Gastrocnemius medialis (tissue), 4 donors: Measurements from ENCODE around the gene RPAP3. TPM values are rescaled to one million over a fixed set of nuclear protein-coding genes. Genes with fewer than 3 reads are reported as not detected.
"Not testable (repeated sequence)": the region's sequence is repeated elsewhere in the genome, so short reads cannot be mapped to it uniquely, and the experiment has no call there.

ENCODE experiments used
- ATAC-seq, 2 donors: fragments of 150-250 bp; one replicate each; pipeline ENCODE4 v1.9.1; 2016
- DNase-seq, 2 donors: peaks; one replicate each; pipeline ENCODE4 v3.0.0-alpha.2; 2019
- H3K27ac ChIP-seq, 4 donors: fragments of 200-600 bp; sonication (generic); 1 replicate in 1 of 4; 2 replicates in 3 of 4; pipeline ENCODE4 v1.5.1; 2016 to 2018; ENCODE audit warnings: mild to moderate bottlenecking in 2 of 4, moderate library complexity in 1 of 4
- H3K27me3 ChIP-seq, 3 donors: fragments of 200-600 bp; sonication (generic) in 2 of 3; 1 replicate in 1 of 3; 2 replicates in 2 of 3; pipeline versions ENCODE4 v1.5.1 to v1.6.0; 2016 to 2019; ENCODE audit warnings: mild to moderate bottlenecking in 1 of 3, moderate library complexity in 1 of 3
- H3K36me3 ChIP-seq, 2 donors: fragments of 200-600 bp; sonication (generic) in 1 of 2; one replicate each; pipeline ENCODE4 v1.5.1; 2017 to 2018
- H3K4me1 ChIP-seq, 2 donors: fragments of 200-600 bp; sonication (generic) in 1 of 2; one replicate each; pipeline ENCODE4 v1.5.1; 2016 to 2017; ENCODE audit warnings: mild to moderate bottlenecking in 2 of 2
- H3K4me3 ChIP-seq, 4 donors: fragments of 200-600 bp; sonication (generic) in 3 of 4; 1 replicate in 1 of 4; 2 replicates in 3 of 4; pipeline ENCODE4 v1.5.1; 2016 to 2019; ENCODE audit warnings: mild to moderate bottlenecking in 2 of 4
- H3K9me3 ChIP-seq, 3 donors: fragments of 200-600 bp; sonication (generic) in 2 of 3; 1 replicate in 1 of 3; 2 replicates in 2 of 3; pipeline ENCODE4 v1.5.1; 2016 to 2019
- CTCF ChIP-seq, 5 experiments: fragments of 450-650 bp in 3 of 5; fragments of 200-600 bp in 2 of 5; sonication (generic) in 2 of 5; IDR thresholded peaks in 4 of 5; conservative IDR thresholded peaks in 1 of 5; 1 replicate in 4 of 5; 2 replicates in 1 of 5; pipeline ENCODE4 v1.5.1; 2016 to 2019; ENCODE audit warnings: antibody characterized with exemption in 5 of 5, mild to moderate bottlenecking in 3 of 5, moderate library complexity in 3 of 5
- POLR2A ChIP-seq, 2 donors: fragments of 450-650 bp; IDR thresholded peaks; one replicate each; pipeline ENCODE4 v1.6.1; 2017; ENCODE audit warnings: antibody characterized with exemption in 2 of 2, mild to moderate bottlenecking in 2 of 2, moderate library complexity in 2 of 2
- in situ Hi-C, 4 donors: fragments of 200-750 bp; cut with MboI; loops; one replicate each; pipeline versions ENCODE4 v1.15.0 to v1.8.0; 2017; ENCODE audit warnings: low sequenced_read_pairs in 4 of 4
- intact Hi-C: fragments of 100-400 bp; cut with DNase I; formaldehyde crosslinking; loops from one replicate; pipeline ENCODE4 v1.15.1; 2023; ENCODE audit warnings: low total_unique reads
- total RNA-seq, 4 donors: library from RNA; depleted of rRNA; stranded (reverse); fragments of >200 nt; gene quantifications; one replicate each; pipeline versions ENCODE4 v1.1.0 to v1.2.3, GENCODE V29; 2016

The RPAP3 gene
- total RNA-seq, 4 donors from 2014 or later: 15.1 to 24.8 (median 20.5) TPM

GRCh38 chr12:47648056-47648579 lies 57.7 kb downstream of the RPAP3 start:
- intact Hi-C loops: no loop called here
- ATAC-seq (no peak), DNase-seq (no peak)

GRCh38 chr12:47642310-47642709 lies 63.5 kb downstream of the RPAP3 start:
- DNase-seq, H3K27ac ChIP-seq, in situ Hi-C loops, H3K36me3 ChIP-seq, H3K4me1 ChIP-seq, H3K9me3 ChIP-seq, intact Hi-C loops, H3K4me3 ChIP-seq, ATAC-seq, H3K27me3 ChIP-seq: not testable (repeated sequence)

More at GRCh38 chr12:47648056-47648579, 57.7 kb downstream of the RPAP3 start:
- H3K27me3 ChIP-seq: no peaks in the 10 kb centered on the region
- no peaks in the 10 kb centered on the region for H3K9me3 ChIP-seq
- in situ Hi-C loops: no loop called here
- no peak overlapping the region for H3K27ac ChIP-seq
- no peaks in the 10 kb centered on the region for H3K36me3 ChIP-seq
- no peak overlapping the region for H3K4me3 ChIP-seq
- no peaks in the 10 kb centered on the region for H3K4me1 ChIP-seq
- TF ChIP-seq CTCF (IDR thresholded peaks at IDR 0.05 in 4 of 5, conservative IDR thresholded peaks at IDR 0.05 in 1 of 5) (no peak), POLR2A (IDR thresholded peaks at IDR 0.05) (no peak)

- peak in 1 of 5 experiments; percentile 23 for TF ChIP-seq CTCF (IDR thresholded peaks at IDR 0.05 in 4 of 5, conservative IDR thresholded peaks at IDR 0.05 in 1 of 5)
- no peak for TF ChIP-seq POLR2A (IDR thresholded peaks at IDR 0.05)
- Histone ChIP-seq H3K9me3 (no peaks in the 10 kb centered on the region), H3K36me3 (no peaks in the 10 kb centered on the region), H3K4me1 (no peaks in the 10 kb centered on the region), H3K27ac (no peak overlapping the region), H3K4me3 (no peak overlapping the region), H3K27me3 (no peaks in the 10 kb centered on the region)
- in situ Hi-C loops: no loop called here
- intact Hi-C loops: loop anchor here (5.0 kb wide), 1 partner anchor 605 kb away; no protein-coding TSS in a partner anchor
- DNase-seq (no peak), ATAC-seq (no peak)
Observed at GRCh38 chr12:47636908-47637780, 68.7 kb downstream of the RPAP3 start.

- H3K9me3 ChIP-seq, H3K4me1 ChIP-seq, H3K36me3 ChIP-seq, H3K27me3 ChIP-seq, ATAC-seq, H3K4me3 ChIP-seq, DNase-seq, in situ Hi-C loops, H3K27ac ChIP-seq: not testable (repeated sequence)
- intact Hi-C loops: loop anchor here (5.0 kb wide), 1 partner anchor 603 kb away; no protein-coding TSS in a partner anchor
Observed at GRCh38 chr12:47635770-47636169, 70.1 kb downstream of the RPAP3 start.

- intact Hi-C loops: no loop called here
Observed at GRCh38 chr12:47634127-47634526, 71.7 kb downstream of the RPAP3 start.

More at GRCh38 chr12:47634127-47634526, 71.7 kb downstream of the RPAP3 start:
- in situ Hi-C loops: no loop called here
- H3K27me3 ChIP-seq: no peaks in the 10 kb centered on the region
- no peak for ATAC-seq
- no peaks in the 10 kb centered on the region for H3K36me3 ChIP-seq
- TF ChIP-seq POLR2A (IDR thresholded peaks at IDR 0.05): no peak
- no peak for TF ChIP-seq CTCF (IDR thresholded peaks at IDR 0.05 in 4 of 5, conservative IDR thresholded peaks at IDR 0.05 in 1 of 5)
- no peak overlapping the region for H3K27ac ChIP-seq
- no peaks in the 10 kb centered on the region for H3K4me1 ChIP-seq
- no peak for DNase-seq
- H3K4me3 ChIP-seq: no peak overlapping the region
- H3K9me3 ChIP-seq: no peaks in the 10 kb centered on the region
